ENCODE measurements around the gene PYCARD.
"Not testable (repeated sequence)": the region's sequence is repeated elsewhere in the genome, so short reads cannot be mapped to it uniquely, and the experiment has no call there.

PYCARD gene

DNA sequence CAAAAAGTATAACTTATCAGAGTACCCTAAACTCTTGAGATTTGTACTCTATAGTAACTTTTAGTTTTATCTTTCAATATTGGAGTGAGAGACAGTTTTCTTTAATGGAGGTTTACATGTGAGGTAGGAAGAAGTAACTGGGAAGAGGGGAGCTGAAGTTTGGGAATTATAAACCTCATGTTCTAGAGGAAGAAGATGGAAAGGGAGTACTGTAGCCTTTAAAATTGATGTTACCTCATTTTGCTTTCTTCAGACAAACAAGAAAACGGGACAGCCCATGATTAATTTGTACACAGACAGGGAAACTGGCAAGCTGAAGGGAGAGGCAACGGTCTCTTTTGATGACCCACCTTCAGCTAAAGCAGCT is 13.2 kb downstream of the PYCARD start:
- DNase-seq = no peak

DNA sequence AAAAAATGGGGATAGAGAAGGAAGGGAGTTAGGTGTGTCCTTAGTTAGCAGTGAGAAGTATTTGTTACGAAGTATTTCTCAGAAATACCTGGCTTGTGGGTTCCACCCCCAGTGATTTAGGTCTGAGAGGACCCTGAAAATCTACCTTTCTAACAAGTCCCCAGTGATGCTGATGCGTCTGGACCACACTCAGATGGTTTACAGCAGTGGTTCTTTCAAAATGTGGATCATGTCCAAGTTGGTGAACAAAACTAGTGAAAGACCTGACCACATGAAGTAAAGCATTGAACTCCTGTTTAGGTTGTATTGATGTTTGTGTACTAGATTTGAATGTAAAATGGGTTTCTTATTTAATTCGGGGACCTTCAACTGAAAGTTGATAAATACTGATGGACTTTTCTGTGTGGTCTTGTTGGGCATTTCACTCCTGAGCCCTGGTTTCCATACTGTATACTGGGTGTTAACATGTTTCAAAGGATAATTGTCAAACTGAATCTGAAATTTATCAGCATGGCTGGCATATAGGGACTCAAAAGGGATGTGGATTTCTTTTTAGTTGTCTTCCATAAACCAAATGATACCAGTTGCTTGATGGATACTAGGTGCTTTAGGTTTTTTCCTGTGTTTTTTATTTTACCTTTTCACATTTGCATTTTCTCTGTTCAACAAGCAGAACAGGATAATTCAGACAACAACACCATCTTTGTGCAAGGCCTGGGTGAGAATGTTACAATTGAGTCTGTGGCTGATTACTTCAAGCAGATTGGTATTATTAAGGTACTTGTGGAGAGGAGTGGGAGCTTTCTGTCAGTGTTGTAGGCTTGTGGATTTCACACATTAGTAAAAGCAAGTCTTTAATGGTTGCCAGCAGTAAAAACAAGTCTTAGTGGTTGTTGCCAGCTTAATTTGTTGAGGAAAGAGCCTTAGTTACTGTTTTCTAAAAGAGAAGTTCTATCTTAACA is 13.8 kb downstream of the PYCARD start:
- no peak for DNase-seq

GRCh38 chr16:31187808-31188189 is 14.8 kb downstream of the PYCARD start:
- no peak for DNase-seq

DNA sequence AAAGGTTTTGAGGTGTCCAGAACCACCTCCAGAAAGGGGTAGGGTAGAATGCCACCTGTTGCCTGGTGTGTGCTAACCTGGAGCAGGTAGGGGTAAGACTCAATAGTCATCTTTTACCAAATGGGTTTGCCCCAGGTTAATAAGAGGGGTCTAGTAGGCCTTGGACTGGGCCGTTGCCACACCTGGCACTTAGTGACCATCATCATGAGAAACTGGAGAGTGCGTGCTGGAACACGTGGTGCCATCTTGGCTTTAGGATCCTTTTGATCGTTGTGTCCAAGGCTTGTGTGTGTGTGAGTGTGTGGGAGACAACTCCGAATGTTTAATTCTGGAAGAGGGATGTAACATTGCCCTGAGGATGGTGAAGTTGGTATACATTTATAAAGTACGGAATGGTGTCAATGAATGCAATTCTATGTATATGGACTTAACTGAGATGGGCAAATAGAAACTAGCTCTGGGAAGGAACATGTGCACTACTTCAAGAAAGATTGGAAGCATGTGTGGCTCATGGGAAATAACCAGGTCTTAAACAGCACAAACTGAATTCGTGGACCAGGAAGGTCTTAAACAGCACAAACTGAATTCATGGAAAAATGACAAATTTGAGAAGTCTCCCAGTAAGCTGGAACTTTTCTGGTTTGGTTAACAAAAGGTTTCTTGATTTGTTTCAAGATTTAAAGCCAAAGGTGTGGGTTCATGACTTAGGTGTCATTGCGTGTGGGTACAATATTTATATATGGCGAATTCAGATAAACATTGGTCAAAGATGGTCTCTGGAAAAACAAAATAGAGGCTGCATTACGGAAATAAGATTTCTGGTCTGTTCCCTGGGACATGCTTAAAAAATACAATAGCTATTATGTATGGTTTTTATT is 15.4 kb downstream of the PYCARD start:
- no peak for DNase-seq

DNA sequence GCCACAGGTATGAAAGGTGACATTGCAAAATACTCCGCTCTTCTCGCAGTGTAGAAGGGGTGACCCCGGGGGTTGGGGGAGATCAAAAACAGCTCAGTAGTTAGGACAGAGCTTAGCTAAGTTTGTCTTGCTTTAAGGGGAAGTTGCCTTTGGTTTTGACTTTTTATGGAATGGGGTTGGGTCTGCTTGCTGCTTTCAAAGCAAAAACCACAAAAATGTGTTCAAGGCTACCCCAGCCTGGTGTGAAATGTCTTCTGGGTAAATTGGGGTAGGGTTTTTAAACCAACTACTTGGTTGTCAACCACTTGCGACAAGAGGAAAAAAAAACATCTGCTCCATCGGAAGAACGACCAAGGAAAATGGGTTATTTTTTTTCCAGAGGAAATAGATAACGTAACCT is 16.4 kb downstream of the PYCARD start:
- no peak for DNase-seq

- no peak for DNase-seq
These were observed 17.2 kb downstream of the PYCARD start for GRCh38 chr16:31185339-31185738.

GRCh38 chr16:31184888-31185287 is 17.7 kb downstream of the PYCARD start:
- DNase-seq = no peak

DNA sequence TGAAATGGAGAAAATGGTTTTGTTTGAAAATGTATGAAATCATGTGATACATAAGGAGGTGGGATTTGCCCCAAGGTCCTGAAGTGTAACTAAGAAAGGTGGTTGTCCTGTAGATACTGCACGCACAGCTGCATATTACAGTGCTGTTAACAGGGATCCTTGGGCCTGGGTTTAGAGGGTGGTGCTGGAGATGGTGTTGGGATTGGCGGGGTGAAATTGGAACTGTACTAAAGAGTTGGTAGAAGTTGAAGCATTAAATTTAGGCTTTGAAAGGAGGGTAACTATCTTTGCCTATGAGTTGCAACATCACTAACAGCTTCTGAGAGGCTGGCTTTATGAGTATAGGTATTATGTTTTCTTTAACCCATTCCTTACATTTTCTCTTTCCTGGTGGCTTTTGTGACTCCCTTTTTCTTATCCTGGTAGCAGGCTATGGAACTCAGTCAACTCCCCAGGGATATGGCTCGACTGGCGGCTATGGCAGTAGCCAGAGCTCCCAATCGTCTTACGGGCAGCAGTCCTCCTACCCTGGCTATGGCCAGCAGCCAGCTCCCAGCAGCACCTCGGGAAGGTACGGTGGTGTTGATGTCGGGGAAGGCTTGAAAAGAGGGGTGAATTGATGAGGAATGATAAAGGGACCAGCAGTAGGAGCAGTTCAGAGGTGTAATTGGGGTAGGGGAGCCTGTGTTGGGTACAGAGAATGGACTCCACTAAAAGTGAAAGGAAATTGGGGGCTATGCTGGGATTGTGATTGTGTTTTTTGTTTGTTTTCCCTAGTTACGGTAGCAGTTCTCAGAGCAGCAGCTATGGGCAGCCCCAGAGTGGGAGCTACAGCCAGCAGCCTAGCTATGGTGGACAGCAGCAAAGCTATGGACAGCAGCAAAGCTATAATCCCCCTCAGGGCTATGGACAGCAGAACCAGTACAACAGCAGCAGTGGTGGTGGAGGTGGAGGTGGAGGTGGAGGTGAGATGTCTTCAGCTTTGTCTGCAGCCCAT is 18.8 kb downstream of the PYCARD start:
- no peak for DNase-seq

DNA sequence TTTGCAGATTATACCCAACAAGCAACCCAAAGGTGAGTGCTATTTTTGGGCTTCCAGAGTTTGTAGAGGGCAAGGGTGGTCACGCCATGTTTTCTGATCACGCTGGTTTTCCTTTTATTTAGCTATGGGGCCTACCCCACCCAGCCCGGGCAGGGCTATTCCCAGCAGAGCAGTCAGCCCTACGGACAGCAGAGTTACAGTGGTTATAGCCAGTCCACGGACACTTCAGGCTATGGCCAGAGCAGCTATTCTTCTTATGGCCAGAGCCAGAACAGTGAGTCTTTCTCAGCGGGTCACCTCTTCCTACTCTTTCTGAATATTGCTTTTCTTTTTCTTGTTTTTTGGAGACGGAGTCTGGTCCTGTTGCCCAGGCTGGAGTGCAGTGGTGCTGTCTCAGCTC is 20.2 kb downstream of the PYCARD start:
- DNase-seq = no peak

GRCh38 chr16:31181102-31181830 is 21.3 kb downstream of the PYCARD start:
- no peak for DNase-seq

- peak; percentile 77 for DNase-seq
These were observed 22.7 kb downstream of the PYCARD start, which contains the start of gene FUS for GRCh38 chr16:31179747-31180459. Gene FUS, plus strand, starts transcription at chr16:31180139. Its CDS starts 76 bp downstream, at chr16:31180215.

DNA sequence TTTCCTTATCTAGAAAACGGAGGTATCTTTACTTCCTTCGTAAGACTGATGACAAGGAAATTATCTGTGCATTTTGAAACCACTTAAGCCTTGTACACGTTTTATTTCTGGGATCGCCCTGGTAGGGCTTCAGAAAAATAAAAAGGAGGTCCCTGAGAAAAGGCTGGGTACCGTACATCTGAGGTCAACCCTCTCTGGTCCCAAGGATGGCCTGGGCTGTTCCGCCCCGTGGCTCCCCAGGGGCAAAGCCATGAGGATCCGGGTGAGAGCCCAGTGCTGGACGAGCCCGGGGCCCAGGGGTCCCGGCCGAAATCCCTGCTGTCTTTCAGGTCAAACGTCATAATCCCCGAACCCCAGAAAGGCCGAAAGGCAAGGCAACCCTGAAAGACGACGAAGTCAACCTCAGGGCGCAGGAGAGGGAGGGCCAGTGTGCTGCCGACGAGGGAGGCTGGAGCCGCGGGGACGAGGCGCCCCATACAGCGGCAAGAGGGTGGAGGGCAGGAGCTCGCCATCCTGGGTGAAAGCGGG is 23.3 kb downstream of the PYCARD start:
- no peak for DNase-seq

- no peak for DNase-seq
These were observed 25.4 kb downstream of the PYCARD start for GRCh38 chr16:31177136-31177535.

DNA sequence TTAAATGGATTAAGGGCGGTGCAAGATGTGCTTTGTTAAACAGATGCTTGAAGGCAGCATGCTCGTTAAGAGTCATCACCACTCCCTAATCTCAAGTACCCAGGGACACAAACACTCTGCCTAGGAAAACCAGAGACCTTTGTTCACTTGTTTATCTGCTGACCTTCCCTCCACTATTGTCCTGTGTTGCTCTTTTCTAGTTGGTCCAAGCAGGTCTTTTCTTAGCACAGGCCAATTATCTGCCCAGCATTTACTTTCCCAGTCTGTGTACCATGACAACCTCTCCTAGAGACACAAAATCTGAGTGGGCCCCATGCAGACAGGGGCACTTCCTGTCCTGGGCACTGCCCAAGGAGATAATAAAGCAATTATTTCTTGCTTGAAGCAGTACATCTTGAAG is 32.5 kb downstream of the PYCARD start:
- DNase-seq = not testable (repeated sequence)

DNA sequence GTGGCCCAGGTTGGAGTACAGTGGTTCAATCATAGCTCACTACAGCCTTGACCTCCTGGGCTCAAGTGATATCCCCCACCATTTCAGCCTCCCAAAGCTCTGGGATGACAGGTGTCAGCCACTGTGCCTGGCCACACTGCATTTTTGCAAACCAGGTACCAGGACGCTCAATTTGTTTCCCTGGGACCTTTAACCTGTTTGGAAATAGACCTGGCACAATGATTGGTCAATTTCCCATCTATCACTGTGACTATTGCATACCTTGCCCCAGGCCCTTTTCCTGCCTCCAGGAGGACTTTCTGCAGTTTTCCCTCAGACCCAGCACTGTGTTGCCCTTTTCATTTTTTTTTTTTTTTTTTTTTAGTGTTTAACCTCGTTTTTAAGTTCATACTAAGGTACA is 33.7 kb downstream of the PYCARD start:
- DNase-seq = no peak

DNA sequence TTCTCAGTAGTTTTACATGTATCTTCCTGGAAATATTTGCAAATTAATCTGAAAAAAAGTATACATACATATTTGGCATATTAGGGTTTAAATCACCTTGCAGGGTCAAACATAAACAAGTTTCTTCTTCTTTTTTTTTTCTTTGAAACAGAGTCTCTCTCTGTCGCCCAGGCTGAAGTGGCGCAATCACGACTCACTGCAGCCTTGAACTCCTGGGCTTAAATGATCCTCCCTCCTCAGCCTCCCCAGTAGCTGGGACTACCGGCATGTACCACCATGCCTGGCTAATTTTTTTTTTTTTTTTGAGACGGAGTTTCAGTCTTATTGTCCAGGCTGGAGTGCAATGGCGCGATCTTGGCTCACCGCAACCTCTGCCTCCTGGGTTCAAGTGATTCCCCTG is 35.2 kb downstream of the PYCARD start:
- no peak for DNase-seq

GRCh38 chr16:31157136-31157535 is 45.4 kb downstream of the PYCARD start:
- no peak for DNase-seq
